ENCODE data around the gene UBL4A. TPM values are rescaled to one million over a fixed set of nuclear protein-coding genes. Genes with fewer than 3 reads are reported as not detected.

UBL4A gene
- total and polyA plus RNA-seq, 8 donors = 8.0 to 50.1 (median 27.3) TPM

DNA sequence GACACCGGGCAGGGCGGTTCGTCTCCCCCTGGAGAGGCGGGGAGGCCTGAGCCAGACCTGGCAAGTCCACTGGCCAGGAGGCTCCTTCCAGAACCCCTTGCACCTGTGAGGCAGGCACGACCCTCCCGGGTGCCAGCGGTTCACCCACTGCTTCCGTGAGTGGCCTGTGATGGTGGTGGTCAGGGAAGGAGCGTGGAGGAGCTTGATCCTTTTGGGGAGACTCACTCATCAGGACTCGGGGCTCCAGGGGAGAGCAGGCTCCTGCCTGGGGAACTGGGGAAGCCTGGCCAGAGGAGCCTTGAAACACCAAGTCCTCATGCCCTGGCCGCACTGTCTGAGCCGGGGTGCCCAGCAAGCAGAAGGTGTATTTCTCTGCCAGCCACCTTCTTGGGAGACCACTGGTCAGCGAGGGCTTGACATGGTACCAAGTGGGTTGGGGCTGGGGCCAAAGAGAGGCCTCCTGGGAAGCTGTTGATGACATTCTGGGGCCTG is 41.6 kb downstream of the UBL4A start:
- no peak for TF ChIP-seq POLR2AphosphoS5 (IDR thresholded peaks at IDR 0.05)
- TF ChIP-seq, protein P1, sequence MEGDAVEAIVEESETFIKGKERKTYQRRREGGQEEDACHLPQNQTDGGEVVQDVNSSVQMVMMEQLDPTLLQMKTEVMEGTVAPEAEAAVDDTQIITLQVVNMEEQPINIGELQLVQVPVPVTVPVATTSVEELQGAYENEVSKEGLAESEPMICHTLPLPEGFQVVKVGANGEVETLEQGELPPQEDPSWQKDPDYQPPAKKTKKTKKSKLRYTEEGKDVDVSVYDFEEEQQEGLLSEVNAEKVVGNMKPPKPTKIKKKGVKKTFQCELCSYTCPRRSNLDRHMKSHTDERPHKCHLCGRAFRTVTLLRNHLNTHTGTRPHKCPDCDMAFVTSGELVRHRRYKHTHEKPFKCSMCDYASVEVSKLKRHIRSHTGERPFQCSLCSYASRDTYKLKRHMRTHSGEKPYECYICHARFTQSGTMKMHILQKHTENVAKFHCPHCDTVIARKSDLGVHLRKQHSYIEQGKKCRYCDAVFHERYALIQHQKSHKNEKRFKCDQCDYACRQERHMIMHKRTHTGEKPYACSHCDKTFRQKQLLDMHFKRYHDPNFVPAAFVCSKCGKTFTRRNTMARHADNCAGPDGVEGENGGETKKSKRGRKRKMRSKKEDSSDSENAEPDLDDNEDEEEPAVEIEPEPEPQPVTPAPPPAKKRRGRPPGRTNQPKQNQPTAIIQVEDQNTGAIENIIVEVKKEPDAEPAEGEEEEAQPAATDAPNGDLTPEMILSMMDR (IDR thresholded peaks at IDR 0.05) = no peak
- no peak for TF ChIP-seq EP300 (IDR thresholded peaks at IDR 0.05)
- TF ChIP-seq POLR2A (IDR thresholded peaks at IDR 0.05) = no peak
- 39 to 57% (median 46%) methylated on average over 13 of the region's 13 CpGs; no CpG with 5 or more reads in 2 of the 5 donors for WGBS, 5 donors
- H3K9me3 ChIP-seq = no peaks in the 10 kb centered on the region
- H3K27ac ChIP-seq = peak overlapping the region in 4 of 5 donors; percentile 80 to 91 (median 88)
- no peak for DNase-seq
- peak overlapping the region; percentile 55 to 66 (median 59) for H3K4me3 ChIP-seq
- peaks cover 9 to 32% (median 19%) of the 10 kb centered on the region in 4 donors for H3K4me1 ChIP-seq
- H3K36me3 ChIP-seq = peaks cover 14 to 71% (median 59%) of the 10 kb centered on the region in 4 donors
- intact Hi-C loops (cut with DNase I; ENCODE audit: low total_unique reads) = no loop called here
- no peaks in the 10 kb centered on the region for H3K27me3 ChIP-seq

DNA sequence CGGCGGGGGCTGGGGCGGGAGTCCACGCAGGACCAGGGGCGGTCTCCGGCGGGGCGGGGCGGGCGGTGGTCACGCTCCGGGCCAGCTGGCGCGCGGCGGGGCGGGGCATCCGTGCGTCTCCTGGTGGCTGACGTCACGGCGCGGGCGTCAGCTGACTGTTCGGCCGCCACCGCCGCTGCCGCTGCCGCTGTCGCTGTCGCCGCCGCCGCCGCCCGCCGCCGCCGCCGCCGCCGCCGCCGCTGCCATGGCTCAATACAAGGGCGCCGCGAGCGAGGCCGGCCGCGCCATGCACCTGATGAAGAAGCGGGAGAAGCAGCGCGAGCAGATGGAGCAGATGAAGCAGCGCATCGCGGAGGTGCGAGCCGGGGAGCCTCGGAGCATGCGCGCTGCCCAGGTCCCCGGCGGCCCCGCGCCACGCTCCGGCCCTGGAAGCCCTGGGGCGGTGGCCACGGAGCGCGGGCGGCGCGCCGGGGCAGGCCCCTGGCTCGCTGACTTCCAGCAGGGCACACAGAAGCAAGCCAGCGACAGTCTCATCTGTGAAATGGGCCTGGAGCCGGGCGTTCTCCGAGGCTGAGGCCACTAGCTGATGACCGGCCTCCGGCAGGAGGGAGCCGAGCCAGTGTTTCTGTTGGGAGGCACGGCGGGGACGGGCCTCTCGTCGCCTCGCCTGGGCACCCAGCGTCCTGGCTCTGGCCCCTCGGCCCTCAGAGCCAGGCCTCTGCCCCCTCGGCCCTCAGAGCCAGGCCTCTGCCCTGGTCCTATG is 42.2 kb downstream of the UBL4A start, which contains the start of gene FAM50A:
Gene FAM50A (plus strand): TSS at position 150 of the 763 bp plus-strand sequence. CDS start 95 bp downstream, at position 245.
- TF ChIP-seq, protein P1 (IDR thresholded peaks at IDR 0.05) = no peak
- TF ChIP-seq EP300 (IDR thresholded peaks at IDR 0.05) = no peak
- TF ChIP-seq POLR2AphosphoS5 (IDR thresholded peaks at IDR 0.05) = no peak
- TF ChIP-seq POLR2A (IDR thresholded peaks at IDR 0.05) = no peak
- H3K27me3 ChIP-seq = no peaks in the 10 kb centered on the region

DNA sequence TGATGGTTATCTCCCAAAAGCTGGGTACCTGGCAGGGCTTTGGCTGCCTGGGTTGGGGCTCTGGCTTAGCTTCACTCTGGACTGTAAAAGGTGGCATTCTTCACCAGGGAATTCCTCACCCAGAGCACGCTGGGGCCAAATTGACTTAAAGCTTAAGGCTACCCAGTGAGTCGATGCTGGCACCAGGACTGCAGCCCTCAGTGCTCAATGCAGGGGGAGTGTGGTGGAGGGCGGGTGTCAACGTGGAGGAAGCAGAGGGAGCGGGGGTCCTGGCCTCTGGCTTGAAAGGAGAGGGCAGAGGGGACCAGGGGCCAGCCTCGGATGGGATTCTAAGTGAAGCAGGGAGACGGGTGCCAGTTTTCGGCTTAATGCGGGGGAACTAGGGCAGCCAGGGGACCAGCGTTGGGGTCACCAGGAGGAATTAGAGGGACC is 42.9 kb downstream of the UBL4A start:
- H3K4me3 ChIP-seq = peak overlapping the region; percentile 55 to 66 (median 59)
- peaks cover 9 to 44% (median 24%) of the 10 kb centered on the region in 4 donors for H3K4me1 ChIP-seq
- intact Hi-C loops (cut with DNase I; ENCODE audit: low total_unique reads) = no loop called here
- no peaks in the 10 kb centered on the region for H3K27me3 ChIP-seq
- peaks cover 2 to 71% (median 50%) of the 10 kb centered on the region in 4 donors for H3K36me3 ChIP-seq
- peak overlapping the region; percentile 47 to 91 (median 85) for H3K27ac ChIP-seq
- H3K9me3 ChIP-seq = no peaks in the 10 kb centered on the region
- TF ChIP-seq, protein P1 (IDR thresholded peaks at IDR 0.05) = no peak
- TF ChIP-seq EP300 (IDR thresholded peaks at IDR 0.05) (no peak), POLR2AphosphoS5 (IDR thresholded peaks at IDR 0.05) (no peak), POLR2A (IDR thresholded peaks at IDR 0.05) (no peak)
- DNase-seq = no peak
- WGBS, 5 donors = 10 to 45% (median 16%) methylated on average over 7 to 10 of the region's 10 CpGs

More for the DNA sequence above, 42.2 kb downstream of the UBL4A start, which contains the start of gene FAM50A:
- peaks cover 9 to 37% (median 19%) of the 10 kb centered on the region in 4 donors for H3K4me1 ChIP-seq
- peak within 1 kb of the TSS; percentile 80 to 91 (median 89) for H3K27ac ChIP-seq
- no peaks in the 10 kb centered on the region for H3K9me3 ChIP-seq
- peaks cover 9 to 71% (median 57%) of the 10 kb centered on the region in 4 donors for H3K36me3 ChIP-seq
- H3K4me3 ChIP-seq = peak within 1 kb of the TSS; percentile 55 to 66 (median 59)
- intact Hi-C loops (cut with DNase I; ENCODE audit: low total_unique reads) = no loop called here
- 1 to 37% (median 18%) methylated on average over 16 to 52 of the region's 94 CpGs; no CpG with 5 or more reads in 1 of the 5 donors for WGBS, 5 donors
- DNase-seq = peak; percentile 82 to 92

DNA sequence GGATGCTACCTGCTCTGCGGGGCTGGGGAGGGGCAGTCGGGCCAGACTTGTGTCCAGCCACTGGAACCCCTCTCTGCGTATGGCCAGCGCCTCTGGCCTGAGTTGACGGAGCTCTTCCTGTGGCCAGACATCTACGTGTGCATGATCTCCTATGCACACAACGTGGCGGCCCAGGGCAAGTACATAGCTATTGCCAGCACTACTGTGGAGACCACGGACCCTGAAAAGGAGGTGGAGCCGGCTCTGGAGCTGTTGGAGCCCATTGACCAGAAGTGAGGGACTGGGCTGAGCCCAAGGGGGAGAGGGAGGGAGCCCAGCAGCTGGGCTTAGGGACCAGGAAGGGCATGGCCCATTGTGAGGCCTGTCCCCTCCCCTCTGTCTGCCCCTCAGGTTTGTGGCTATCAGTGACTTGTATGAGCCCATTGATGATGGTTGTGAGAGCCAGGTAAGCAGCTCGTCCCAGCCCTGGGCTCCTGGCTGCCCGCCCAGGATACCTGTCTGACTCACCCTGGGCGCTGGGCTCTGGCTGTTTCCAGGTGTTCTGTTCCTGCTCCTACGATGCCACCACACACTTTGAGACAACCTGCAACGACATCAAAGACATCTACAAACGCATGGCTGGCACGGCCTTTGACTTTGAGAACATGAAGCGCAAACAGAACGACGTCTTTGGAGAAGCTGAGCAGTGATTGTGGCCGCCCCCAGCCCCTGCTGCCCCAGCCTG is 44.3 kb downstream of the UBL4A start:
- Histone ChIP-seq H3K4me3 (no peak overlapping the region), H3K9me3 (no peaks in the 10 kb centered on the region), H3K27ac (peak overlapping the region in 1 of 5 donors; percentile 34), H3K27me3 (no peaks in the 10 kb centered on the region), H3K36me3 (peaks cover 0 to 59% (median 40%) of the 10 kb centered on the region in 4 donors), H3K4me1 (peaks cover 9 to 53% (median 33%) of the 10 kb centered on the region in 4 donors)
- peak in 1 of 2 donors; percentile 57 for DNase-seq
- TF ChIP-seq POLR2AphosphoS5 (IDR thresholded peaks at IDR 0.05) = no peak
- TF ChIP-seq, protein P1 (IDR thresholded peaks at IDR 0.05) = no peak
- TF ChIP-seq EP300 (IDR thresholded peaks at IDR 0.05) = no peak
- TF ChIP-seq POLR2A (IDR thresholded peaks at IDR 0.05) = no peak
- intact Hi-C loops (cut with DNase I; ENCODE audit: low total_unique reads) = no loop called here
- WGBS, 5 donors = 73 to 80% (median 77%) methylated on average over 15 to 21 of the region's 21 CpGs
